ENCODE data around the gene LRRTM4. TPM values are rescaled to one million over a fixed set of nuclear protein-coding genes. Genes with fewer than 3 reads are reported as not detected.
"Not testable (repeated sequence)": the region's sequence is repeated elsewhere in the genome, so short reads cannot be mapped to it uniquely, and the experiment has no call there.

Gene LRRTM4
- polyA plus RNA-seq, 1 experiment, result not detected

- no peak for TF ChIP-seq CTCF (IDR thresholded peaks at IDR 0.05; ENCODE audit: insufficient read depth, low read depth, low read length)
- no peaks in the 10 kb centered on the region for H3K36me3 ChIP-seq (ENCODE audit: control insufficient read depth, insufficient read depth, low read length)
- CTCF ChIA-PET, result no interaction called here
- H3K4me3 ChIP-seq (ENCODE audit: low read depth, low read length), result no peak overlapping the region
- no peaks in the 10 kb centered on the region for H3K27me3 ChIP-seq (ENCODE audit: control insufficient read depth, insufficient read depth, low read length)
- POLR2A ChIA-PET, result no interaction called here
- DNase-seq (ENCODE audit: low read depth), result no peak
These were observed 377.4 kb downstream of the LRRTM4 start for GRCh38 chr2:77144772-77145171.

- Histone ChIP-seq H3K27me3 (ENCODE audit: control insufficient read depth, insufficient read depth, low read length) (no peaks in the 10 kb centered on the region), H3K4me3 (ENCODE audit: low read depth, low read length) (no peak overlapping the region), H3K36me3 (ENCODE audit: control insufficient read depth, insufficient read depth, low read length) (no peaks in the 10 kb centered on the region)
- ChIA-PET POLR2A (no interaction called here), CTCF (no interaction called here)
- no peak for DNase-seq (ENCODE audit: low read depth)
- TF ChIP-seq CTCF (IDR thresholded peaks at IDR 0.05; ENCODE audit: insufficient read depth, low read depth, low read length), result no peak
These were observed 380.0 kb downstream of the LRRTM4 start for GRCh38 chr2:77142141-77142540.

- H3K4me3 ChIP-seq (ENCODE audit: low read depth, low read length); H3K27me3 ChIP-seq (ENCODE audit: control insufficient read depth, insufficient read depth, low read length); DNase-seq (ENCODE audit: low read depth); H3K36me3 ChIP-seq (ENCODE audit: control insufficient read depth, insufficient read depth, low read length); CTCF ChIA-PET; POLR2A ChIA-PET: not testable (repeated sequence)
These were observed 393.7 kb downstream of the LRRTM4 start for GRCh38 chr2:77128479-77128878.

- Histone ChIP-seq H3K27me3 (ENCODE audit: control insufficient read depth, insufficient read depth, low read length) (no peaks in the 10 kb centered on the region), H3K4me3 (ENCODE audit: low read depth, low read length) (no peak overlapping the region), H3K36me3 (ENCODE audit: control insufficient read depth, insufficient read depth, low read length) (no peaks in the 10 kb centered on the region)
- DNase-seq (ENCODE audit: low read depth), result no peak
- TF ChIP-seq CTCF (IDR thresholded peaks at IDR 0.05; ENCODE audit: insufficient read depth, low read depth, low read length), result no peak
- ChIA-PET CTCF (no interaction called here), POLR2A (no interaction called here)
These were observed 394.8 kb downstream of the LRRTM4 start for GRCh38 chr2:77127345-77127744.

- no peaks in the 10 kb centered on the region for H3K27me3 ChIP-seq (ENCODE audit: control insufficient read depth, insufficient read depth, low read length)
- POLR2A ChIA-PET, result no interaction called here
- no peak for TF ChIP-seq CTCF (IDR thresholded peaks at IDR 0.05; ENCODE audit: insufficient read depth, low read depth, low read length)
- CTCF ChIA-PET, result no interaction called here
- H3K36me3 ChIP-seq (ENCODE audit: control insufficient read depth, insufficient read depth, low read length), result no peaks in the 10 kb centered on the region
- DNase-seq (ENCODE audit: low read depth), result no peak
- H3K4me3 ChIP-seq (ENCODE audit: low read depth, low read length), result no peak overlapping the region
These were observed 400.7 kb downstream of the LRRTM4 start for GRCh38 chr2:77121518-77121917.

- ChIA-PET CTCF (no interaction called here), POLR2A (no interaction called here)
- no peaks in the 10 kb centered on the region for H3K27me3 ChIP-seq (ENCODE audit: control insufficient read depth, insufficient read depth, low read length)
- TF ChIP-seq CTCF (IDR thresholded peaks at IDR 0.05; ENCODE audit: insufficient read depth, low read depth, low read length), result no peak
- no peaks in the 10 kb centered on the region for H3K36me3 ChIP-seq (ENCODE audit: control insufficient read depth, insufficient read depth, low read length)
- no peak overlapping the region for H3K4me3 ChIP-seq (ENCODE audit: low read depth, low read length)
- no peak for DNase-seq (ENCODE audit: low read depth)
These were observed 402.8 kb downstream of the LRRTM4 start for GRCh38 chr2:77119333-77119732.

All from BJ (cell line).